ENCODE data around the gene EIF2S2. TPM values are rescaled to one million over a fixed set of nuclear protein-coding genes. Genes with fewer than 3 reads are reported as not detected.
A peak's percentile ranks its signal among the peaks of the same experiment; 100 is the strongest.
"Not testable (repeated sequence)": the region's sequence is repeated elsewhere in the genome, so short reads cannot be mapped to it uniquely, and the experiment has no call there.

The EIF2S2 gene, protein sequence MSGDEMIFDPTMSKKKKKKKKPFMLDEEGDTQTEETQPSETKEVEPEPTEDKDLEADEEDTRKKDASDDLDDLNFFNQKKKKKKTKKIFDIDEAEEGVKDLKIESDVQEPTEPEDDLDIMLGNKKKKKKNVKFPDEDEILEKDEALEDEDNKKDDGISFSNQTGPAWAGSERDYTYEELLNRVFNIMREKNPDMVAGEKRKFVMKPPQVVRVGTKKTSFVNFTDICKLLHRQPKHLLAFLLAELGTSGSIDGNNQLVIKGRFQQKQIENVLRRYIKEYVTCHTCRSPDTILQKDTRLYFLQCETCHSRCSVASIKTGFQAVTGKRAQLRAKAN
- 122 and 137 TPM in 2 replicates for total RNA-seq (2014; rRNA removed; shearing (Covaris generic))

DNA sequence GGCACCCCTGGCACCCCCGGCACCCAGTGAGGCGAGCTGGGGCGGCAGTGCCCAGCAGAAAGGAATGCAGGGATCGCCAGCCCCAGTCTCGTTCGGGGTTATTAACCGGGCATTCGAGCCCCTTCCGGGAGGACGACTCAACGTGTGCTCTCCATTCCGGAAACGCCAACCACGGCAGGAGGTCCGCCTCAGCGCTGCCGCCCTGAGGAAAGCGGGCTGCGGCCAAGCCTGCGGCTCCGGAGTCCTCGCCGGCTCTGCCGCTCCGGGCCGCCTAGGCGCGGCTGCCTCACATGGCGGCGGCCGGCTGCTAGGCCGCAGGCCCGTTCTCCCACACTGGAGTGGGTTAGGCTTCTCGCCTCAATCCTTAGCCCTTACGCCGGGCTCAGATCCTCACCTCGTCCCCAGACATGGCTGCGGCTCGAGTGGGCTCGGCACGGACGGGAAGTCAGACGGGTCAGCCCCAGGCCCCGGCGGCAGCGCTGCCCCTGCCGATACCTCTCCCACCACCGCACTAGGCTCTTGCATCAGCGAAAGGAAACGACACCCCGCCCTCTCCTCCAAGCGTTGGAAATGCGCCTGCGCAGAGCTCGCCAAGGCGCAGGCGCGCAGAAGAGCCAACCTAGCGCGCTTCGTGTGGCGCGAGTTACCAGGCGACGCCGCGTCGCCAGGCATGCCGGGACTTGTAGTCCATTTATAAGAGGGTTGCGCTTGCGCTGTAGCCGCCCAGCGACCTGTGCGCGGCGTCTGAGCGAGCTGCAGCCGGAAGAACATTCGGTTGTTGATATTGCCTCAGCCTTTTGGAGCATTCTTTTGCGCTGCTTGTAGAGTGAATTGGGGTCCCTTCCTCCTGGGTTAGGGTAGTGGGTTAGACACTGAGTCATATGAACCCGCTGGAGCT is at the start of gene EIF2S2:
EIF2S2 (minus strand) TSS at position 542 of the 898 bp plus-strand sequence; CDS start at position 409, 133 bp downstream.
- H3K27me3 ChIP-seq = no peaks in the 10 kb centered on the region
- peaks cover 6% of the 10 kb centered on the region; the same call in 1 of the 2 replicates for H3K4me1 ChIP-seq
- peak within 1 kb of the TSS; percentile 85 for H3K4me3 ChIP-seq
- H3K27ac ChIP-seq = peak within 1 kb of the TSS; percentile 91
- H3K9me3 ChIP-seq (replicated peaks) = no peaks in the 10 kb centered on the region
- peak; percentile 99 to 100 for DNase-seq
- H3K36me3 ChIP-seq = peaks cover 11% of the 10 kb centered on the region

DNA sequence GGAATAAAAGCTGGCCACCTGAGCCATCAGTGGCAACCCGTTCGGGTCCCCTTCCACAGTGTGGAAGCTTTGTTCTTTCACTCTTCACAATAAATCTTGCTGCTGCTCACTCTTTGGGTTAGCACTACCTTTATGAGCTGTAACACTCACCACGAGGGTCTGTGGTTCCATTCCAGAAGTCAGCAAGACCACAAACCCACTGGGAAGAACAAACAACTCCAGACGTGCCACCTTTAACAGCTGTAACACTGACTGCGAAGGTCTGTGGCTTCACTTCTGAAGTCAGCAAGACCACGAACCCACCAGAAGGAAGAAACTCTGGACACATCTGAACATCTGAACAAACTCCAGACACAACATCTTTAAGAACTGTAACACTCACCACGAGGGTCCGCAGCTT is 45.7 kb upstream of the EIF2S2 start:
- not testable (repeated sequence) for H3K36me3 ChIP-seq; H3K27ac ChIP-seq; H3K4me1 ChIP-seq; DNase-seq; H3K4me3 ChIP-seq; H3K9me3 ChIP-seq (replicated peaks); H3K27me3 ChIP-seq

DNA sequence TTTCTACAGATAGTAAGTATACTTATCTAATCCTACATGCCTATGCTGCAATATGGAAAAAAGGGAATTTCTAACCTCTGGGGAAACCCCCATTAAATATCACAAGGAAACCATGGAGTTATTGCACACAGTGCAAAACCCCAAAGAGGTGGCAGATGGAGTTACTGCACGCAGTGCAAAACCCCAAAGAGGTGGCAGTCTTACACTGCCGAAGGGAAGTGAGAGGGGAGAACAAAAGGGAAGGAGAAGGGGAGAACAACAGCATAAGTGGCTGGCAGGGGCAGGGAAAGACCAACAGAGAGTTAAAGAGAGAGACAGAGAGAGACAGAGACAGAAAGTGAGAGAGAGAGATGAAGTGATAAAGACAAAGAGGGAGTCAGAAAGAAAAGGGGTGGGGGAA is 43.8 kb upstream of the EIF2S2 start:
- Histone ChIP-seq H3K27ac (no peak overlapping the region), H3K4me3 (no peak overlapping the region), H3K36me3 (no peaks in the 10 kb centered on the region), H3K4me1 (no peaks in the 10 kb centered on the region), H3K27me3 (no peaks in the 10 kb centered on the region), H3K9me3 (replicated peaks) (peaks cover 5% of the 10 kb centered on the region; the same call in 1 of the 2 replicates)
- DNase-seq = no peak

DNA sequence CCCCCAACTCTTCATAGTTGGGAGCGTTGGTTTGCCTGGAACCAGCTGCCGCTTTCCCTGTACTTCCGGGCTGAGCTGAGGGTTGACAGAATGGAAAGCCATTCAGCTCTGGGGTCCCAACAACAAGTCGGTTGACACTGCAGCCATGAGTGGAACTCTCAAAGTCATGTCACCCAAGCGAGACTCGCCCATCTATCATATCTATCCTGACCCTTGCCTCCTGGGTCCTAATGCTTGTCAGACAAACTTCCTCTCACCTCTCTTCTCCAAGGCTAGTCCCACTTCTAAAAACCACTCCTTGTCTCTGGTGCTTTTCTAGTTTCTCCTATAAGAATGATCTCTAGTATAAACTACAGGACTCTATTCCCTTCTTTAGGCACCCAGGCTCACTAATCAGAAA is 41.1 kb upstream of the EIF2S2 start:
- not testable (repeated sequence) for H3K27me3 ChIP-seq; H3K36me3 ChIP-seq; H3K27ac ChIP-seq; H3K9me3 ChIP-seq (replicated peaks); H3K4me3 ChIP-seq; DNase-seq; H3K4me1 ChIP-seq

DNA sequence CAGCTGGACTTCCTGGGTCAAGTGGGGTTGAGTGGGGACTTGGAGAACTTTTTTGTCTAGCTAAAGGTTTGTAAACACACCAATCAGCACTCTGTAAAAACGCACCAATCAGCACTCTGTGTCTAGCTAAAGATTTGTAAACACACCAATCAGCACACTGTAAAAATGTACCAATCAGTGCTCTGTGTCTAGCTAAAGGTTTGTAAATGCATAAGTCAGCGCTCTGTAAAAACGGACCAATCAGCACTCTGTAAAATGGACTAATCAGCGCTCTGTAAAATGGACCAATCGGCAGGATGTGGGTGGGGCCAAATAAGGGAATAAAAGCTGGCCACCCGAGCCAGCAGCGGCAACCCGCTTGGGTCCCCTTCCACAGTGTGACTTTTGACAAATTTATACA is 40.0 kb upstream of the EIF2S2 start:
- H3K4me3 ChIP-seq; H3K27me3 ChIP-seq; H3K9me3 ChIP-seq (replicated peaks); H3K4me1 ChIP-seq; H3K27ac ChIP-seq; DNase-seq; H3K36me3 ChIP-seq: not testable (repeated sequence)

DNA sequence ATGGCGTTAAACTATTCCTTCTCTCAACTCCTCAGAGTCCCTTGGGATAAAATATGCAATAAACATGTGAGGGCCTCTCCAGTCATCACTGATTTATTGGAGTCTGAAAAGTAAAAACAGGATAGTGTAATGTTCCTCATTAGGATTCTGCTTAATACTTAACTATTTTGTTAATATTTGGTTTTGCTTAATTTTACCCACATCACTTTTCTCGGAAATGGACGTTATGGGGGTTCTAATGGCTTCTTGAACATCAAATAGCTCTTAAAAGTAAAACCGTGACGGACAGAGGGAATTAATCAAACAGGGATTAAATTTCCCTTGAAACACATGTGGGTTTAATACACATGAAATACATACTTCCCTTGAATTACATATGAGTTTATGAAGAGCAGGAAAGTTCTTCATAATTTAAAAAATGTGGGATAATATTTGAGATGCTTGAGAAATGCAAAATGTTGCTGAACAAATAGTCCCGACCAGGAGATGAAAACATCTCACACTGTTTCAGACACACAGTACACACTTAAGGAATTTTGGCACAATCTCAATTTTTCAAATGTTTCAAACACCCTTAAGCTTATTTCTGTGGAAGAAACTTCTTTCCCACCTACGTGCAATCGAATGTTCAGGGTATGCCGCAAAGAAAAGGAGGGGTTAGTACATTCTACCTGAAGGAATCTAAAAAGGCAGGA is 38.4 kb upstream of the EIF2S2 start:
- Histone ChIP-seq H3K4me1 (no peaks in the 10 kb centered on the region), H3K36me3 (no peaks in the 10 kb centered on the region), H3K9me3 (replicated peaks) (no peaks in the 10 kb centered on the region), H3K27ac (no peak overlapping the region), H3K27me3 (no peaks in the 10 kb centered on the region), H3K4me3 (no peak overlapping the region)
- DNase-seq = no peak

DNA sequence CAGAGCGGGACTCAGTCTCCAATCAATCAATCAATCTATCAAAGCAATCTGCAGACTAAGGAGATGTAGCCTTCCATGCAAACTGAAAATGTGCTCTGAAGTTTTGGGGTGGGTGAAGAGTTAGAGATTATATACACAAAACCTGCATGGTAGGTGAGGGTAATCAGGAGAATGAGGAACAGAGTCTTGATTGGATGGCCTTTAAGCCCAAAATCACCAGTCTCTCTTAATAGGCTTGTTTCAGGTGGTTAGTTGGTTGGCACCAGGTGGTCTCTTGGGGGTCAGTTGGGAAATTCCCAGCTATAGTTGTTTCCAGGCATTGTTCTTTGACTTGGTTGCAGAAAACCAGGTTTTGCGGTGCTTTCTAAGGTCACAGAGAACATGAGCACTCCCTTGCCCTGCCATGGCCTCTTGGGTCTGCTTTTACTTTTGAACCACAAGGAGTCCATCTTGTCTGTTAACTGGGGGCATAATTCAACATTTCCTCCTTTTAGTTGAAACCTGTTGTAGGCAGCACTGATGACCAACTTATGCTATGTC is 33.3 kb upstream of the EIF2S2 start:
- H3K9me3 ChIP-seq (replicated peaks) = no peaks in the 10 kb centered on the region
- no peak for DNase-seq
- no peaks in the 10 kb centered on the region for H3K4me1 ChIP-seq
- H3K36me3 ChIP-seq = no peaks in the 10 kb centered on the region
- H3K4me3 ChIP-seq = no peak overlapping the region
- H3K27me3 ChIP-seq = no peaks in the 10 kb centered on the region
- no peak overlapping the region for H3K27ac ChIP-seq

DNA sequence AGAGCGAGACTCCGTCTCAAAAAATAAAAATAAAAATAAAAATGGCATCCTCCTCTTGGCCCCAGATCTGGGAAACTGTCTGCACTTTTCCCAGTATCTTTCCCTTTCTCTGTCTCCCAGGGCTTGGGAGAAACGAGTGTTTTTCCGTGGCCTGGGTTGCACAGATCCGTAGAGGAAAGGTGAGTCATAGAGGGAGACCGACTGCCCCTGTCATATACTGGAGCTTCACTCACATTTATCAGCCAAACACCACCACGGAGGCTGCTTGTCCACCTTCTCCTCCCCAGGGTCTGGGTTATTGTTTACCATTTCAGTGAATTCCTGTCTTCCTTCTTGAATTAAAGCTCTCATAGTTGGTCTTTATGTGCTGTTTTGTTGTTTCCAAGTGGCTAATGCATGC is 31.9 kb upstream of the EIF2S2 start:
- no peak for DNase-seq
- no peaks in the 10 kb centered on the region for H3K4me1 ChIP-seq
- H3K9me3 ChIP-seq (replicated peaks) = no peaks in the 10 kb centered on the region
- no peaks in the 10 kb centered on the region for H3K36me3 ChIP-seq
- no peak overlapping the region for H3K27ac ChIP-seq
- no peaks in the 10 kb centered on the region for H3K27me3 ChIP-seq
- H3K4me3 ChIP-seq = no peak overlapping the region

DNA sequence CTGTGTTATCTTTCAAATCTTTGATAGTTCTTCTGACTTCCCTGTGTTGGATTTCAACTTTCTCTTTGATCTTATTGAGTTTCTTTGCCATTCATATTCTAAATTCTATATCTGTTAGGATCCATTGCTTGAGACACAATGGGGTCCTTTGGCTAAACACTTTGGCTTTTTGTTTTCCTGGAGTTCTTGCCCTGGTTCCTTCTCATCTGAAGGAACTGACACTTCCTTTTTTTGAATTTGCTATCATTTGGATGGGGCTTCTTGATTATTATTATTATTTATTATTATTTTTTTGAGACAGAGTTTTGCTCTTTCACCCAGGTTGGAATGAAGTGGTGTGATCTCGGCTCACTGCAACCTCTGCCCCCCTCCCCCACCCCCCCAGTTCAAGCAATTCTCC is 30.1 kb upstream of the EIF2S2 start:
- Histone ChIP-seq H3K9me3 (replicated peaks) (no peaks in the 10 kb centered on the region), H3K27ac (no peak overlapping the region)

DNA sequence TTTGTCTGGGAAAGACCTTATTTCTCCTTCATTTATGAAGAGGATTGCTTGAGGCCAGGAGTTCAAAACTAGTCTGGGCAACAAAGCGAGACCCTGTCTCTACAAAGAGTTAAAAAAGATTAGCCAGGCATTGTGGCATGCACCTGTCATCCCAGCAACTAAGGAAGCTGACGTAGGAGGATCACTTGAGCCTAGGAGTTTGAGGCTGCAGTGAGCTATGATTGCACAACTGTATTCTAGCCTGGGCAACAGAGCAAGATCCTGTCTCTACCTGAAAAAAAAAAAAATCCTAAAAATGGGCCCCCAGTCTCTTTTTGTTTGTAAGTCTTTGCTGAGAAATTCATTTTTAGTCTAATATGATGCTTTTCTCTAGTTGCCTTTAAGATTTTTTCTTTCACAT is 29.2 kb upstream of the EIF2S2 start:
- Histone ChIP-seq H3K36me3 (no peaks in the 10 kb centered on the region), H3K4me1 (no peaks in the 10 kb centered on the region), H3K27ac (no peak overlapping the region), H3K9me3 (replicated peaks) (no peaks in the 10 kb centered on the region), H3K4me3 (no peak overlapping the region), H3K27me3 (no peaks in the 10 kb centered on the region)
- no peak for DNase-seq

More for the DNA sequence above, 30.1 kb upstream of the EIF2S2 start:
- Histone ChIP-seq H3K36me3 (no peaks in the 10 kb centered on the region), H3K4me1 (no peaks in the 10 kb centered on the region), H3K4me3 (no peak overlapping the region), H3K27me3 (no peaks in the 10 kb centered on the region)
- DNase-seq = no peak

DNA sequence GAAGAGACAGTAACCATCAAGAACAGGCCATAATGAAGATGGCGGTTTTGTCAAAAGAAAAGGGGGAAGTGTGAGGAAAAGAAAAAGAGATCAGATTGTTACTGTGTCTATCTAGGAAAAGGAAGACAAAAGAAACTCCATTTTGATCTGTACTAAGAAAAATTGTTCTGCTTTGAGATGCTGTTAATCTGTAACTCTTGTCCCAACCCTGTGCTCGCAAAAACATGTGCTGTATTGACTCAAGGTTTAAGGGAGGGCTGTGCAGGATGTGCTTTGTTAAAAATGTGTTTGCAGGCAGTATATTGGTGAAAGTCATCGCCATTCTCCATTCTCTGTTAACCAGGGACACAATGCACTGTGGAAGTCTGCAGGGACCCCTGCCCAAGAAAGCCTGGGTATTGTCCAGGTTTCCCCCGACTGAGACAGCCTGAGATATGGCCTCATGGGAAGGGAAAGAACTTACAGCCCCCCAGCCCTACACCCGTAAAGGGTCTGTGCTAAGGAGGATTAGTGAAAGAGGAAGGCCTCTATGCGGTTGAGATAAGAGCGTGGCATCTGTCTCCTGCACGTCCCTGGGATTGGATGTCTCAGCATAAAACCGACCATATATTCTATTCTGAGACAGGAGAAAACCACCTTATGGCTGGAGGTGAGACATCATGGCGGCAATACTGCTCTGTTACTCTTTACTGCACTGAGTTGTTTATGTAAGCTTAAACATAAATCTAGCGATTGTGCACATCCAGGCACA is 23.7 kb upstream of the EIF2S2 start:
- not testable (repeated sequence) for H3K4me3 ChIP-seq; H3K36me3 ChIP-seq; H3K4me1 ChIP-seq; DNase-seq; H3K27ac ChIP-seq; H3K27me3 ChIP-seq; H3K9me3 ChIP-seq (replicated peaks)

DNA sequence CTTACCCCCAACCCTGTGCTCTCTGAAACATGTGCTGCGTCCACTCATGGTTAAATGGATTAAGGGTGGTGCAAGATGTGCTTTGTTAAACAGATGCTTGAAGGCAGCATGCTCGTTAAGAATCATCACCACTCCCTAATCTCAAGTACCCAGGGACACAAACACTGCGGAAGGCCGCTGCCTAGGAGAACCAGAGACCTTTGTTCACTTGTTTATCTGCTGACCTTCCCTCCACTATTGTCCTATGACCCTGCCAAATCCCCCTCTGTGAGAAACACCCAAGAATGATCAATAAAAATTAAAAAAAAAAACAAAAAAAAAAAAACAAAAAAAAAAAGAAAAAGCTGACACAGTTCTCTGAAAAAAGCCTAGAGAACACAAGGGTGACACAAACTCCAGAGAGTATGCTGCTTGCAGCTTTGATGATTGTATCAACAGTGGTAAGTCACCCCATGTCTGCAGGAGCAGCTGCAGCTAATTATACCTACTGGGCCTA is 21.4 kb upstream of the EIF2S2 start:
- not testable (repeated sequence) for H3K36me3 ChIP-seq; H3K27ac ChIP-seq; H3K4me1 ChIP-seq; H3K9me3 ChIP-seq (replicated peaks); H3K4me3 ChIP-seq; H3K27me3 ChIP-seq
- DNase-seq = peak in 1 of 2 experiments; percentile 31

DNA sequence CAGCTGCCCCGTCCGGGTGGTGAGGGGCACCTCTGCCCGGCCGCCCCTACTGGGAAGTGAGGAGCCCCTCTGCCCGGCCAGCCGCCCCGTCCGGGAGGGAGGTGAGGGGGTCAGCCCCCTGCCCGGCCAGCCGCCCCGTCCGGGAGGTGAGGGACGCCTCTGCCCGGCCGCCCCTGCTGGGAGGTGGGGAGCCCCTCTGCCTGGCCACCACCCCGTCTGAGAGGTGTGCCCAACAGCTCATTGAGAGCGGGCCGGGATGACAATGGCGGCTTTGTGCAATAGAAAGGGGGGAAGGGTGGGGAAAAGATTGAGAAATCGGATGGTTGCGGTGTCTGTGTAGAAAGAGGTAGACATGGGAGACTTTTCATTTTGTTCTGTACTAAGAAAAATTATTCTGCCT is 20.9 kb upstream of the EIF2S2 start:
- not testable (repeated sequence) for H3K4me1 ChIP-seq; H3K27me3 ChIP-seq; H3K36me3 ChIP-seq; H3K4me3 ChIP-seq; H3K9me3 ChIP-seq (replicated peaks); DNase-seq; H3K27ac ChIP-seq

DNA sequence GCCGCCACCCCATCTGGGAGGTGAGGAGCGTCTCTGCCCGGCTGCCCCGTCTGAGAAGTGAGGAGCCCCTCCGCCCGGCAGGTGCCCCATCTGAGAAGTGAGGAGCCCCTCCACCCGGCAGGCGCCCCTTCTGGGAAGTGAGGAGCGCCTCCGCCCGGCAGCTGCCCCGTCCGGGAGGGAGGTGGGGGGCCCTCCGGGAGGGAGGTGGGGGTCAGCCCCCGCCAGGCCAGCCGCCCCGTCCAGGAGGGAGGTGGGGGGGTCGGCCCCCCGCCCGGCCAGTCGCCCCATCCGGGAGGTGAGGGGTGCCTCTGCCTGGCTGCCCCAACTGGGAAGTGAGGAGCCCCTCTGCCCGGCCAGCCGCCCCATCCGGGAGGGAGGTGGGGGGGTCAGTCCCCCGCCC is 20.4 kb upstream of the EIF2S2 start:
- not testable (repeated sequence) for DNase-seq; H3K27ac ChIP-seq; H3K4me3 ChIP-seq; H3K27me3 ChIP-seq; H3K4me1 ChIP-seq; H3K9me3 ChIP-seq (replicated peaks); H3K36me3 ChIP-seq
